Keratinocyte (primary cell): Measurements from ENCODE around the gene MYPN. TPM values are rescaled to one million over a fixed set of nuclear protein-coding genes. Genes with fewer than 3 reads are reported as not detected.
A peak's percentile ranks its signal among the peaks of the same experiment; 100 is the strongest.

Source experiments
- DNase-seq: peaks from one replicate; pipeline ENCODE4 v3.0.0-alpha.2; 2011; ENCODE audit warnings: low read depth, missing footprints, low spot score
- FAIRE-seq: peaks from 2 replicates; lab custom pipeline; 2011; peaks lifted over from hg19 to GRCh38; lab: Jason Lieb, UNC
- H2AFZ ChIP-seq: 2 replicates; pipeline ENCODE4 v1.6.0; 2012; ENCODE audit warnings: low read length, control low read depth, inconsistent platforms; ENCODE audit not compliant: control insufficient read depth
- H3K27ac ChIP-seq: 2 replicates; pipeline ENCODE4 v1.5.1; 2011; ENCODE audit warnings: low read length; ENCODE audit not compliant: control insufficient read depth, insufficient read depth
- H3K27me3 ChIP-seq: 3 replicates; pipeline ENCODE4 v1.6.0; 2011; ENCODE audit warnings: low read length; ENCODE audit not compliant: control insufficient read depth, insufficient read depth; ENCODE audit errors: extremely low read depth
- H3K36me3 ChIP-seq, 2 experiments: 2 replicates in 1 of 2; 3 replicates in 1 of 2; pipeline ENCODE4 v1.5.1; 2011; ENCODE audit warnings: low read length in 2 of 2, mild to moderate bottlenecking in 1 of 2; ENCODE audit not compliant: control insufficient read depth in 2 of 2, insufficient read depth in 2 of 2; ENCODE audit errors: extremely low read depth in 1 of 2
- H3K4me1 ChIP-seq: 3 replicates; pipeline ENCODE4 v1.5.1; 2011; ENCODE audit warnings: low read length; ENCODE audit not compliant: control insufficient read depth, insufficient read depth; ENCODE audit errors: extremely low read depth
- H3K4me2 ChIP-seq: 3 replicates; pipeline ENCODE4 v1.6.0; 2011; ENCODE audit warnings: low read depth, low read length; ENCODE audit not compliant: control insufficient read depth, insufficient read depth; ENCODE audit errors: extremely low read depth
- H3K4me3 ChIP-seq, 3 experiments: fragments of 200-600 bp in 1 of 3; sonication (generic) in 1 of 3; 2 replicates in 2 of 3; 3 replicates in 1 of 3; pipeline ENCODE4 v1.5.1; 2011 to 2016; ENCODE audit warnings: low read length in 3 of 3, mild to moderate bottlenecking in 3 of 3, control low read depth in 2 of 3, inconsistent platforms in 1 of 3, low read depth in 1 of 3, mixed read lengths in 1 of 3, mixed run types in 1 of 3, moderate library complexity in 1 of 3; ENCODE audit not compliant: control insufficient read depth in 2 of 3, insufficient read depth in 2 of 3; ENCODE audit errors: extremely low read depth in 1 of 3
- H3K79me2 ChIP-seq: 2 replicates; pipeline ENCODE4 v1.6.0; 2012; ENCODE audit warnings: low read length; ENCODE audit not compliant: control insufficient read depth, insufficient read depth
- H3K9ac ChIP-seq: 3 replicates; pipeline ENCODE4 v1.6.0; 2011; ENCODE audit warnings: low read length; ENCODE audit not compliant: control insufficient read depth, insufficient read depth; ENCODE audit errors: extremely low read depth
- H3K9me1 ChIP-seq: 3 replicates; pipeline ENCODE4 v1.6.0; 2011; ENCODE audit warnings: low read length; ENCODE audit not compliant: control insufficient read depth, insufficient read depth; ENCODE audit errors: extremely low read depth
- H3K9me3 ChIP-seq: 2 replicates; pipeline ENCODE4 v1.5.1; 2012; ENCODE audit warnings: low read depth, low read length; ENCODE audit not compliant: control insufficient read depth
- H4K20me1 ChIP-seq: 3 replicates; pipeline ENCODE4 v1.6.0; 2011; ENCODE audit warnings: low read length; ENCODE audit not compliant: control insufficient read depth, insufficient read depth; ENCODE audit errors: extremely low read depth
- CTCF ChIP-seq, 3 experiments: IDR thresholded peaks in 1 of 3; conservative IDR thresholded peaks in 1 of 3; optimal IDR thresholded peaks in 1 of 3; 2 replicates in 2 of 3; 3 replicates in 1 of 3; pipeline versions ENCODE3 to v1.5.1; 2011; ENCODE audit warnings: low read length in 3 of 3, mild to moderate bottlenecking in 3 of 3, moderate library complexity in 2 of 3, control low read depth in 1 of 3, inconsistent platforms in 1 of 3; ENCODE audit not compliant: insufficient read depth in 2 of 3; ENCODE audit errors: extremely low read depth in 1 of 3
- EZH2 ChIP-seq: IDR thresholded peaks from one replicate; pipeline ENCODE4 v1.6.1; 2012; ENCODE audit warnings: inconsistent platforms, mild to moderate bottlenecking, low read length, moderate library complexity
- dilution Hi-C: fragments of 300-500 bp; cut with MboI; formaldehyde crosslinking; loops from one replicate; pipeline ENCODE4 v1.7.0; 2020; ENCODE audit warnings: low sequenced_read_pairs; ENCODE audit not compliant: extremely low pct_ligation_motif_present
- polyA plus RNA-seq, 5 experiments: library from polyadenylated mRNA; depleted of rRNA in 3 of 5; stranded (reverse) in 3 of 5; stranded (forward) in 1 of 5; unstranded in 1 of 5; fragments of >200 nt; gene quantifications; 1 replicate in 1 of 5; 2 replicates in 3 of 5; 3 replicates in 1 of 5; pipeline versions ENCODE4 v1.2.1 to v1.2.3, GENCODE V29; 2011 to 2012; ENCODE audit warnings: missing spikeins in 2 of 5, low read depth in 1 of 5, low replicate concordance in 1 of 5

Gene MYPN
- polyA plus RNA-seq, 1 donor (not counting 4 experiments of a cell fraction or from before 2014, with no cell fraction given), result 0.42 TPM

DNA sequence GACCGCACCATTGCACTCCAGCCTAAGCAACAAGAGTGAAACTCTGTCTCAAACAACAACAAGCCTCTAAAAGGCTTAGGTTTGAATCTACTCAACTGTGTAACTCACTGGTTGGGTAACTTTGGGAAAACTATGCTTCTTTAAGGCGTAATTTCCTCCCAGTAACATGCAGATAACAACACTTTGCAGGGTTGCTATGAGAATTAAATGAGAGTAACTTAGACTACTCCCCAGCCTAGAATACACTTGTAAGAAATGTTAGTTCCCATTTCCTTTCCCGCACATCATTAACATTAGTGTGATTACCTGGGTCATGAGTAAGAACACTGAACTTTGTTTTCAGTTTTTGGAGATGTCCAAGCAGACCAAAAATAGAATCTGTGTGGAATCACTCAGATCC lies 5.4 kb upstream of the MYPN start:
- dilution Hi-C loops, result no loop called here
- no peak for TF ChIP-seq EZH2
- no peak for TF ChIP-seq CTCF (optimal IDR thresholded peaks at IDR 0.05 in 1 of 3, IDR thresholded peaks at IDR 0.05 in 1 of 3, conservative IDR thresholded peaks at IDR 0.05 in 1 of 3; ENCODE audit: extremely low read depth in 1 of 3, insufficient read depth in 2 of 3, low read length in 3 of 3)
- peak; percentile 17 for FAIRE-seq

DNA sequence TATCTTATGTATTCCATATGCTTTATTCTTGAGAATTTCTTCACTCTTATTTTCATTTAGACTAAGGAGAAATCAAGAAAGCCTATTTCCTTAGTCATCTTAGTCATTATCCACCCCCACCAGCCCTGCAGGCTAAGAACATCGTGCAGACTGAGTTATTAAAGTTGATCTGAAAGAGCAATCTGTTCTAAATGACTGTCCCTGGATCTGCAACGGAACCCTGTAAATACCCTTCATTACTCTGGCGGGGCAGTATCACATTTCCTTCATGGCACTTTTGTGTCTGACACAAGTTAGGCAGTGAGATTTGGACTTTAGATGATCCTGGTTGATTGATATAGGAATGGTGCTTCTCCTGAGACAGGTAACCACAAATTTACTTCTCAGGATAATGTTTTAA lies 3.5 kb upstream of the MYPN start:
- FAIRE-seq, result peak; percentile 77
- H3K79me2 ChIP-seq, result no peaks in the 10 kb centered on the region
- H3K27me3 ChIP-seq, result no peaks in the 10 kb centered on the region
- no peak for DNase-seq
- H3K4me2 ChIP-seq, result peak overlapping the region; percentile 55
- H3K9ac ChIP-seq, result no peak overlapping the region
- no peaks in the 10 kb centered on the region for H4K20me1 ChIP-seq
- H3K9me3 ChIP-seq, result no peaks in the 10 kb centered on the region
- TF ChIP-seq CTCF (optimal IDR thresholded peaks at IDR 0.05 in 1 of 3, IDR thresholded peaks at IDR 0.05 in 1 of 3, conservative IDR thresholded peaks at IDR 0.05 in 1 of 3; ENCODE audit: extremely low read depth in 1 of 3, insufficient read depth in 2 of 3, low read length in 3 of 3), result no peak
- no peak for TF ChIP-seq EZH2
- no peaks in the 10 kb centered on the region for H3K9me1 ChIP-seq
- peak overlapping the region in 2 of 3 experiments; percentile 7 to 22 for H3K4me3 ChIP-seq
- H3K36me3 ChIP-seq, result no peaks in the 10 kb centered on the region
- peak overlapping the region; percentile 36 for H3K27ac ChIP-seq
- H2AFZ ChIP-seq, result peak overlapping the region; percentile 55
- peaks cover 25% of the 10 kb centered on the region for H3K4me1 ChIP-seq
- dilution Hi-C loops, result no loop called here

More for the DNA sequence above, 5.4 kb upstream of the MYPN start:
- Histone ChIP-seq H3K9me3 (no peaks in the 10 kb centered on the region), H3K4me2 (no peak overlapping the region), H2AFZ (no peak overlapping the region), H3K4me3 (no peak overlapping the region), H3K9me1 (no peaks in the 10 kb centered on the region), H3K36me3 (no peaks in the 10 kb centered on the region), H4K20me1 (no peaks in the 10 kb centered on the region), H3K27me3 (no peaks in the 10 kb centered on the region), H3K9ac (no peak overlapping the region), H3K27ac (no peak overlapping the region), H3K79me2 (no peaks in the 10 kb centered on the region), H3K4me1 (peaks cover 32% of the 10 kb centered on the region)
- DNase-seq, result no peak
